OCI-LY7 (cell line): ENCODE measurements around the gene RFFL.

Source experiments
- CTCF ChIP-seq: fragments of 200-600 bp; sonication (generic); conservative IDR thresholded peaks from 2 replicates; pipeline ENCODE4 v1.5.1; 2014; ENCODE audit warnings: mild to moderate bottlenecking, antibody characterized with exemption, low read length, moderate library complexity, mixed read lengths
- EZH2phosphoT487 ChIP-seq: fragments of 200-600 bp; sonication (generic); IDR thresholded peaks from 2 replicates; pipeline ENCODE4 v1.6.1; 2018; ENCODE audit warnings: low read depth, borderline replicate concordance, mild to moderate bottlenecking, mixed run types, antibody characterized with exemption, low read length, moderate library complexity, mixed read lengths

GRCh38 chr17:35097776-35098175 lies 34.3 kb upstream of the RFFL start:
- TF ChIP-seq CTCF (no peak), EZH2phosphoT487 (no peak)
